Tibial nerve (tissue), 4 donors: ENCODE data around the gene FSTL4. TPM values are rescaled to one million over a fixed set of nuclear protein-coding genes. Genes with fewer than 3 reads are reported as not detected.
"Not testable (repeated sequence)": the region's sequence is repeated elsewhere in the genome, so short reads cannot be mapped to it uniquely, and the experiment has no call there.

Source experiments
- DNase-seq, 2 donors: peaks; one replicate each; pipeline ENCODE4 v3.0.0-alpha.2; 2019; ENCODE audit warnings: low spot score in 2 of 2
- H3K27ac ChIP-seq, 4 donors: fragments of 200-600 bp; sonication (generic) in 3 of 4; one replicate each; pipeline ENCODE4 v1.5.1; 2017 to 2019; ENCODE audit warnings: mild to moderate bottlenecking in 1 of 4
- H3K27me3 ChIP-seq, 2 donors: fragments of 200-600 bp; sonication (generic) in 1 of 2; one replicate each; pipeline versions ENCODE4 v1.5.1 to v1.6.0; 2017 to 2019
- H3K36me3 ChIP-seq, 3 donors: fragments of 200-600 bp; sonication (generic); one replicate each; pipeline ENCODE4 v1.5.1; 2018 to 2019
- H3K4me1 ChIP-seq, 4 donors: fragments of 200-600 bp; sonication (generic) in 3 of 4; one replicate each; pipeline ENCODE4 v1.5.1; 2017 to 2019
- H3K4me3 ChIP-seq, 4 donors: fragments of 200-600 bp; sonication (generic) in 3 of 4; one replicate each; pipeline ENCODE4 v1.5.1; 2017 to 2019; ENCODE audit warnings: mild to moderate bottlenecking in 1 of 4, moderate library complexity in 1 of 4
- H3K9me3 ChIP-seq, 4 donors: fragments of 200-600 bp; sonication (generic) in 3 of 4; one replicate each; pipeline ENCODE4 v1.5.1; 2017 to 2019
- EP300 ChIP-seq, 2 donors: sonication (generic); formaldehyde crosslinking; IDR thresholded peaks; one replicate each; pipeline ENCODE4 v1.6.1; 2017; ENCODE audit warnings: antibody characterized with exemption in 2 of 2, mild to moderate bottlenecking in 1 of 2
- POLR2A ChIP-seq, 2 donors: fragments of 450-650 bp; IDR thresholded peaks; one replicate each; pipeline ENCODE4 v1.6.1; 2017; ENCODE audit warnings: antibody characterized with exemption in 2 of 2, mild to moderate bottlenecking in 2 of 2, moderate library complexity in 2 of 2
- WGBS, 2 donors: methylation state at CpG; one replicate each; pipeline ENCODE4 v1.1.5; 2018; 5-methylcytosine and 5-hydroxymethylcytosine counted together
- total RNA-seq, 4 donors: library from RNA; depleted of rRNA; stranded (reverse); fragments of >200 nt; gene quantifications; one replicate each; pipeline ENCODE4 v1.1.0, GENCODE V29; 2016
- TF ChIP-seq, protein P1 (sequence below), 5 experiments: fragments of 200-600 bp in 3 of 5; fragments of 450-650 bp in 2 of 5; sonication (generic) in 3 of 5; IDR thresholded peaks; one replicate each; pipeline ENCODE4 v1.5.1; 2016 to 2019; ENCODE audit warnings: antibody characterized with exemption in 5 of 5, mild to moderate bottlenecking in 3 of 5, moderate library complexity in 2 of 5

Gene FSTL4
- total RNA-seq, 4 donors from 2014 or later, result 0.22 TPM; not detected in 3

GRCh38 chr5:133222979-133223378 lies 389.4 kb downstream of the FSTL4 start:
- TF ChIP-seq EP300 (IDR thresholded peaks at IDR 0.05), result no peak
- no peak for TF ChIP-seq POLR2A (IDR thresholded peaks at IDR 0.05)
- TF ChIP-seq, protein P1, sequence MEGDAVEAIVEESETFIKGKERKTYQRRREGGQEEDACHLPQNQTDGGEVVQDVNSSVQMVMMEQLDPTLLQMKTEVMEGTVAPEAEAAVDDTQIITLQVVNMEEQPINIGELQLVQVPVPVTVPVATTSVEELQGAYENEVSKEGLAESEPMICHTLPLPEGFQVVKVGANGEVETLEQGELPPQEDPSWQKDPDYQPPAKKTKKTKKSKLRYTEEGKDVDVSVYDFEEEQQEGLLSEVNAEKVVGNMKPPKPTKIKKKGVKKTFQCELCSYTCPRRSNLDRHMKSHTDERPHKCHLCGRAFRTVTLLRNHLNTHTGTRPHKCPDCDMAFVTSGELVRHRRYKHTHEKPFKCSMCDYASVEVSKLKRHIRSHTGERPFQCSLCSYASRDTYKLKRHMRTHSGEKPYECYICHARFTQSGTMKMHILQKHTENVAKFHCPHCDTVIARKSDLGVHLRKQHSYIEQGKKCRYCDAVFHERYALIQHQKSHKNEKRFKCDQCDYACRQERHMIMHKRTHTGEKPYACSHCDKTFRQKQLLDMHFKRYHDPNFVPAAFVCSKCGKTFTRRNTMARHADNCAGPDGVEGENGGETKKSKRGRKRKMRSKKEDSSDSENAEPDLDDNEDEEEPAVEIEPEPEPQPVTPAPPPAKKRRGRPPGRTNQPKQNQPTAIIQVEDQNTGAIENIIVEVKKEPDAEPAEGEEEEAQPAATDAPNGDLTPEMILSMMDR (IDR thresholded peaks at IDR 0.05), result no peak
- Histone ChIP-seq H3K27ac (no peak overlapping the region), H3K4me1 (no peaks in the 10 kb centered on the region), H3K36me3 (no peaks in the 10 kb centered on the region), H3K9me3 (no peaks in the 10 kb centered on the region), H3K4me3 (no peak overlapping the region), H3K27me3 (no peaks in the 10 kb centered on the region)
- no peak for DNase-seq
- WGBS, 2 donors, result 49 to 52% methylated on average over 7 to 8 of the region's 8 CpGs

- H3K4me1 ChIP-seq, result no peaks in the 10 kb centered on the region
- no peaks in the 10 kb centered on the region for H3K9me3 ChIP-seq
- WGBS, 2 donors, result 76 to 81% methylated on average over 4 of the region's 4 CpGs
- no peak for TF ChIP-seq EP300 (IDR thresholded peaks at IDR 0.05)
- TF ChIP-seq POLR2A (IDR thresholded peaks at IDR 0.05), result no peak
- TF ChIP-seq, protein P1 (IDR thresholded peaks at IDR 0.05), result no peak
- no peaks in the 10 kb centered on the region for H3K36me3 ChIP-seq
- H3K4me3 ChIP-seq, result no peak overlapping the region
- H3K27ac ChIP-seq, result no peak overlapping the region
- H3K27me3 ChIP-seq, result no peaks in the 10 kb centered on the region
- no peak for DNase-seq
Observed at GRCh38 chr5:133222521-133222920, 389.8 kb downstream of the FSTL4 start.

DNA sequence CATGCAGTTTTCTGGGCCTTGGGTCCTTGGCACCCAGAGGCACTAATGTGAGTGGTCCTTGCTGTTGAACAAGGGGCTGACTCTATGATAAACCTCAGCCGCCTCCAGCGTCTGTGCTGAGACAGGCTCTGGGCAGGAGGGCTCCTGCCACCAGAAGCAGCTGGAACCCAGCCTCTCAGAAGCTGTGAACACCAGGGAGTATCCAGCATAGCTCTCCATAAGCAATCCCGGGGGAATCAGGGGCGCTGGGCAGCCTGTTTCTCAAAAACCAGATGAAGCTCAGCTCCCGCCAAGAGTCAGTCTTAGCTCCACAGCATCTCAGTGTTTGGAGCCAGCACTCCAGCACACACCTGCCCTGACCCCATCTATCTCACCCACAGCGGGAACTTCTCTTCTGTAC lies 390.3 kb downstream of the FSTL4 start:
- no peak for DNase-seq
- no peak for TF ChIP-seq POLR2A (IDR thresholded peaks at IDR 0.05)
- TF ChIP-seq, protein P1 (IDR thresholded peaks at IDR 0.05), result no peak
- no peak for TF ChIP-seq EP300 (IDR thresholded peaks at IDR 0.05)
- no peak overlapping the region for H3K27ac ChIP-seq

GRCh38 chr5:133220851-133221674 lies 391.3 kb downstream of the FSTL4 start:
- no peaks in the 10 kb centered on the region for H3K4me1 ChIP-seq
- H3K9me3 ChIP-seq, result no peaks in the 10 kb centered on the region
- WGBS, 2 donors, result 64 to 66% methylated on average over 12 of the region's 12 CpGs
- H3K27me3 ChIP-seq, result no peaks in the 10 kb centered on the region
- H3K36me3 ChIP-seq, result no peaks in the 10 kb centered on the region
- no peak overlapping the region for H3K4me3 ChIP-seq
- DNase-seq, result no peak
- H3K27ac ChIP-seq, result no peak overlapping the region
- TF ChIP-seq EP300 (IDR thresholded peaks at IDR 0.05) (no peak), POLR2A (IDR thresholded peaks at IDR 0.05) (no peak)
- TF ChIP-seq, protein P1 (IDR thresholded peaks at IDR 0.05), result no peak

More for the DNA sequence above, 390.3 kb downstream of the FSTL4 start:
- H3K27me3 ChIP-seq, result no peaks in the 10 kb centered on the region
- WGBS, 2 donors, result 82 to 94% methylated on average over 4 to 6 of the region's 6 CpGs
- no peak overlapping the region for H3K4me3 ChIP-seq
- H3K9me3 ChIP-seq, result no peaks in the 10 kb centered on the region
- no peaks in the 10 kb centered on the region for H3K36me3 ChIP-seq
- H3K4me1 ChIP-seq, result no peaks in the 10 kb centered on the region

- no peaks in the 10 kb centered on the region for H3K9me3 ChIP-seq
- no peaks in the 10 kb centered on the region for H3K4me1 ChIP-seq
- TF ChIP-seq EP300 (IDR thresholded peaks at IDR 0.05), result no peak
- TF ChIP-seq, protein P1 (IDR thresholded peaks at IDR 0.05), result no peak
- TF ChIP-seq POLR2A (IDR thresholded peaks at IDR 0.05), result no peak
- 82 to 84% methylated on average over 4 of the region's 4 CpGs for WGBS, 2 donors
- no peaks in the 10 kb centered on the region for H3K27me3 ChIP-seq
- no peak overlapping the region for H3K4me3 ChIP-seq
- no peak for DNase-seq
- H3K36me3 ChIP-seq, result no peaks in the 10 kb centered on the region
- H3K27ac ChIP-seq, result no peak overlapping the region
Observed at GRCh38 chr5:133219296-133219695, 393.0 kb downstream of the FSTL4 start.

- WGBS, 2 donors, result 90 to 96% methylated on average over 7 of the region's 7 CpGs
- not testable (repeated sequence) for H3K4me1 ChIP-seq, H3K4me3 ChIP-seq, H3K36me3 ChIP-seq, H3K27ac ChIP-seq, H3K27me3 ChIP-seq, H3K9me3 ChIP-seq, DNase-seq
Observed at GRCh38 chr5:133216138-133216537, 396.2 kb downstream of the FSTL4 start.
